Right hindlimb (tissue), 1 donor: ENCODE results near the gene CDC42SE2.
"Not testable (repeated sequence)": the region's sequence is repeated elsewhere in the genome, so short reads cannot be mapped to it uniquely, and the experiment has no call there.

Source experiments
- DNase-seq: peaks from one replicate; pipeline ENCODE4 v3.0.0-alpha.2; 2018

CDC42SE2 gene

GRCh38 chr5:131252824-131253171, 11.1 kb upstream of the CDC42SE2 start:
- DNase-seq: no peak

GRCh38 chr5:131254025-131254424, 9.8 kb upstream of the CDC42SE2 start:
- DNase-seq: not testable (repeated sequence)

DNA sequence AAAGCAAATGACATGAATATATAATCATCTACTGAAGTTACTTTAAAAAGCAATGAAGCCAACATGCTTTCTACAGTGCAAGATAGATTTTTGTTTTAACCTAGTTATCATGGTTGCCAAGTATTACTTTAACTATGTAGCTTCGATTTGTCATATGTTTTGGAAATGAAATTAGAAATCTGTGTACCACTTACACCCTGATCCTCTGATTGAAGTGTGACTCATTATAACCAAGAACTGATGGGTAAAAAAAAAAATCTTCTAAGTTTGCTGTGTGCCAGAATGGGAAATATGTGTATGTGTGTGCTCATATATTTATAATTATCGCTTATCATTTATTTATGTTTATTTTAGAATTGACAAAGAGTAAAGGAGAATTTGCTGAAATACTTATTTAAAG, 9.1 kb upstream of the CDC42SE2 start:
- no peak for DNase-seq

DNA sequence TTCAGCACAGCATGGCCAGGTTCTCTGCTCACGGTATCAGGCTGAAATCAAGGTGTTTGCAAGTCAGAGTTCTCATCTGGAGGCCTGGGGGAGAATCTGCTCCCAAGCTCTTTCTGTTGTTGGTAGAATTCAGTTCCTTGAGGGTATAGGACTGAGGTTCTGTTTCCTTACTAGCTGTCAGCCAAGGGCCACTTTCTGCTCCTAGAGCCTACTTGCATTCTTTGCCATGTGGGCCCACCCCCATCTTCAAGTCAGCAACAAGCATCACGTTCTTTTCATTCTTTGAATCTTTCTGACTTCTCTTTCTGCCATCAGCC, 7.4 kb upstream of the CDC42SE2 start:
- no peak for DNase-seq

GRCh38 chr5:131258733-131259132, 5.1 kb upstream of the CDC42SE2 start:
- no peak for DNase-seq

DNA sequence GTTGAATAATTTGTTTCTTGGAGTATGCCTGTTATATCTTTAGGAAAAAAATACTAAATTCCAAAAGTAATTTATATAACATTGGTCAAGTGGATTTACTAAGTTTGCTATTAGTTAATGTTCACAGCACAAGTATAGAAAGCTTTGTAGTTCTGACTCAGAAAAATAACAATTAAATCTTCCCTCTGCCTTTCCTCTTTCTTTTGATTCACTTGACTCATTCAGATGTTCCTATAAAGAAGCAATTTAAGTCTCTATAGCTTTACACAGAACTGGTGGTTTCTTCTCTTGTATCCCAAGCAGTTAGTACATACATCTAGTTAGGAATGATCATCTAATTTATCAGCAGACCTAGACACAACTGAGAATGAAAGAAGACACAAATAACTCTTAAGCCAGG, 4.5 kb upstream of the CDC42SE2 start:
- no peak for DNase-seq

DNA sequence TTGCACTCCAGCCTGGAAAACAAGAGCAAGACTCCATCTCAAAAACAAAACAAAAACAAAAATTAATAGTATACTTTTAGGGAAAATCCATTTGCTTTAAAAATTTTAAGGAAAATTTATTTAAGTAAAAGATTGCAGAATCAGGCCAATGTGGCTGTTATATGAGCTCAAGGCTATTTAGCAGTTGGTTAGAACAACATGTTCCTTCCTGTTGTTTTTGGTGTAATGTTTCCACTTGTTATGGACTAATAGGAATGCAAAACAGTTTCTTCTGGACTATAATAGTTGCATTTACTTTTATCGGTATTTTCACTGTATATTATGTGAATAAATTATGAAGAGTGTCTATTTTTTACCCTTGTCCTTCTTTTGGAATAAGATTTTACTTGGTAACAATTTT, 3.0 kb upstream of the CDC42SE2 start:
- DNase-seq: no peak

DNA sequence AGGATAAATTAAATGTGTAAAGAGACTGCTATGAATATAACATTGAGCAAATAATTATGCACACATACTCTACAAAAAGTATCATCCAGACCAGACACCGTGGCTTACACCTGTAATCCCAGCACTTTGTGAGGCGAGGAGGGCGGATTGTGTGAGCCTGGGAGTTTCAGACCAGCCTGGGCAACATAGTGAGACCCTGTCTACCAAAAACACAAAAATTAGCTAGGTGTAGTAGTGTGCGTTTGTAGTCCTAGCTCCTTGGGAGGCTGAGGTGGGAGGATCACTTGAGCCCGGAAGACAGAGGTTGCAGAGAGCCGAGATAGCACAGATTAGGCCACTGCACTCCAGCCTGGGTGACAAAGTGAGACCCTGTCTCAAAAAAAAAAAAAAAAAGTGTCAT, 2.4 kb upstream of the CDC42SE2 start:
- no peak for DNase-seq

DNA sequence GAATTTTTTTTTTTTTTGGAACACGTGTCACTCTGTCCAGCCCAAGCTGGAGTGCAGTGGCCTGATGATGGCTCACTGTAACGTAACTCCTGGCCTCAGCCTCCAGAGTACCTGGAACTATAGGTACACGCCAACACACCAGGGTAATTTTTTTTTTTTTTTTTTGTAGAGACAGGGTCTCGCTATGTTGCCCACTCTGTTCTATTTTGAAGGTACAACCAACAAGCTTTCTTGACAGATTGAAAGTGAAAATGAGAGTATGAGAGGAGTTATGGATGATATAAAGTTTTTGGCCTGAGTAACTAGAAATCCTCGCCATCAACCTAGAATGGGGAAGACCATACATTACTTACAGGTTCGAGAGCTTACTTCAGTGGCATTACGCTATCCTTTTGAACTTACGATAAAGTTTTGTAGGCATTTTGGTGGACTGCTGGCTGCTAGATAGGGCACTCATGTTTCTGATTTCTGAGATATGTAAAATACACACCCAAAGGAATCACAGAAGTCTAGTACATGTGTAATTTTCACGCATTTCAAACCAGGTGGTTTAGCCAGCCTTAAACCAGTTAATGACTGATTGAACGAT, 806 bp upstream of the CDC42SE2 start:
- no peak for DNase-seq

- no peak for DNase-seq
Measured at GRCh38 chr5:131264451-131265099, 722 bp downstream of the CDC42SE2 start.

DNA sequence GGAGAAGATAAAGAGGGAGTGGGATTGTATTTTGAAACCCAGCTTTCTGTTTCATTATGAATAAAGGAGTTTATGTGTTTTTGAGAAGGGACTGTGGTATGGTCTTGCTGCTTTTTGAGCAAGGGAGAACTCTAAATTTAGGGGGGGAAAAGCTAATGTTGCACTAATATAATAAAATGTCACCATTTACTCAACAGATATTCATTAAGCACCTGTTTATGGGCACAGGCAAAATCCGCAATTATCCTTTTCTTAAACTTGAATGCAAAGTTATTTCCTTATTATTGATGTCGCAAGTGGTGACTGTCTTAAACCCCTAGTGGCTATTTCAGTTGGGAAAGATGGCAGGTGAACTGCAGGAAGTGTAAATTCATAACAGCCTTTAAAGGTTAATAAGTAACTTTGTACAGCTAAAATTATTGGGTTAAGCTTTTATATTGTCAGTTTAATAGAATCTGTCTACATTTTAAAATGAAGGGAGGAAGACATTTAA, 1.5 kb downstream of the CDC42SE2 start:
- no peak for DNase-seq

- DNase-seq: no peak
Measured at GRCh38 chr5:131266370-131267060, 2.7 kb downstream of the CDC42SE2 start.

GRCh38 chr5:131268758-131269370, 5.0 kb downstream of the CDC42SE2 start:
- no peak for DNase-seq

DNA sequence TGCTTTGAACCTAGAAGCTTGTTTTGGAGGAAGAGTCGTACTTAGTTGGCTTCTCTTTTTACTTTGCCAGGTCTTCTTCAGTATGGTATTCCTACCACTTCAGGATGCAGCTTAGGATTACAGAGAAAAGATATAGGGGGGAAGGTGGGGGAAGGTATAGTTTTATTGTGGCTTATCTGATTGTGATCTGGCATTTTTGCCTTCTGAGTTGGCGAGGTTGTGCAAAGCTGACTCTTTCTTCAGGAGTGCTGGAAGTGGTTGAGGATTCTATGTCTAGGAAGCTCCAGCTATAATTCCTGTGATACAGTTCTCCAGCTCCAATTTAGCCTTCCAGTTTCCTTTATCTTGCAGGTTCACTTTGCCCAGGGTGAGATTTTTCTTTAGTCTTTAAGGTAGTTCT, 7.0 kb downstream of the CDC42SE2 start:
- no peak for DNase-seq

- not testable (repeated sequence) for DNase-seq
Measured at GRCh38 chr5:131271888-131272287, 8.0 kb downstream of the CDC42SE2 start.

GRCh38 chr5:131272307-131272706, 8.5 kb downstream of the CDC42SE2 start:
- DNase-seq: no peak

DNA sequence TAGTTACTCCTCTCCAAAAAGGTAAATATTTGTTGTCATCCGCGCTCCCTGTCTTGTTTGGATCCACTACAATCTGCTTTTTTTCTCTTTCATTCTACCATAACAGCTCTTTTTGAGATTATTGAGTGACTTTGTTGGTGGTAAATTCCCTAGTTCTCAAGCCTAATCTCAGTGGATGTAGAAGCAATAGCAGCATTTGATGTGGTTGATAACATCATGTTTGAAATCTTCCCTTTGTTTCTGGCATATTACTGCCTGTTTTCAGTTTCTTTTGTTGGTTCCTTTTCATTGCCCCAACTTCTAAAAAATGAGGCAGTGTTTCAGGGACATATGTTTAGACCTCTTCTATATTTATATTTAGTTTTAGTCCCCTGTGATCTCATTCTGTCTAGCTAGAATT, 8.9 kb downstream of the CDC42SE2 start:
- DNase-seq: no peak

DNA sequence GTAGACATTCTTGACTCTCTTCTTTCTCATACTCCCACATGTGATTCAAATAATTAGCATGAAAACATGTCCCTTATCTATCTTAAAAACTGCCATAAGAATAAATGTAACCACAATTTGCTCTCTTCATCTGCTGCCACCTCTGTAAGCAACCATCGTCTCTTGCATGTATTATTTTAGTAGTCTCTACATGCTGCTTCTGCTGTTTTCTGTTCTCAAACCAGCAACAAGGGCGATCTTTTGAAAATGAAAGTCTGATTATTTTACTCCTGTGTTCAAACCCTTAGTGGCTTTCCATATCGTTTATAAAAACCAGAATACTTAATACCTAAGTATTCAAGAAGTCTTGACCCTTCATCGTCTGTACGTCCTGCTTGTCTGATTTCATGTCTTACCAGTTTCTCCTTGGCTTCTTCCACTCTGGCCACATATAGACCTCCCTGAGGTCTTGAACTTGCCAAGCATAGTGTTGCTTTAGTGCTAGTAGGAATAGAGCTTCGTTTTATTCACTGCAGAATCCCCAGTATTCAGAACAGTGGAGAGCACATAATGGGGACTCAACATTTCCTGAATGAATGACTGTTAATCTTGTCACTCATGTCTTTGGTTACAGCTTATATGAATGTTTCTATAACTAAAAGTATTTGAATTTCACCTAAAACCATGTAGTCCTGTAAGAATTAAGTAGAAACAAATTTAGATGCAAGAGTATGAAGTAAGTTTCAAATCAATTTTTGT, 10.6 kb downstream of the CDC42SE2 start:
- DNase-seq: no peak

DNA sequence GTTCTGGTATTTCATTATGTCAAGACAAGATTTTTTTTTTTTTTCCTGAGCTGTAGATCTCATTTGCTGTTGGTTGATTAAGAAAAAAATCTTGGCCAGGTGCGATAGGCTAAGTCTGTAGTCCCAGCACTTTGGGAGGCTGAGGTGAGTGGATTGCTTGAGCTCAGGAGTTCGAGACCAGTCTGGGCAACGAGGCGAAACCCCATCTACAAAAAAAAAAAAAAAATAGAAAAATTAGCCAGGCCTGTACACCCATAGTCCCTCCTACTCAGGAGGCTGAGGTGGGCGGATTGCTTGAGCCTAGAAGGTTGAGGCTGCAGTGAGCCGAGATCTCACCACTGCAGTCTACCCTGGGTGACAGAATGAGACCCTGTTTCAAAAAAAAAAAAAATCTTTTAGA, 12.2 kb downstream of the CDC42SE2 start:
- no peak for DNase-seq

DNA sequence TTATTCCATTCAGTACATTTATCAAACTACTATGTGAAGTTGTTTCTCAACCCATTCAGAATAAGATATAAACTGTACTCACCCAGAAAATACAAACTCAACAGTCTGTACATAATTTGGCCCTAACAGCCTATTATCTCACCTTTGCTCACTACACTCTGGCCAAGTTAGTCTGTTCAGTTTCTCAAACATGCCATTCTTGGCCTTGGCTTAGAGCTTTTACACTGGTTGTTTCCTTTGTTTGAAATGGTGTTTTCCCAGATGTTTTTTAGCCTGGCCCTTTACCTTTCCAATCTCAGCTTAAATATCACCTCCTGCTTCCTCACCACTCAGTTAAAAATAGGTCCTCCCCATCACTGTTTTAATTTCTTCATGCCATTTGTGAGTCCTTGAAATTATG, 13.6 kb downstream of the CDC42SE2 start:
- DNase-seq: no peak

GRCh38 chr5:131277875-131278740, 14.3 kb downstream of the CDC42SE2 start:
- no peak for DNase-seq

DNA sequence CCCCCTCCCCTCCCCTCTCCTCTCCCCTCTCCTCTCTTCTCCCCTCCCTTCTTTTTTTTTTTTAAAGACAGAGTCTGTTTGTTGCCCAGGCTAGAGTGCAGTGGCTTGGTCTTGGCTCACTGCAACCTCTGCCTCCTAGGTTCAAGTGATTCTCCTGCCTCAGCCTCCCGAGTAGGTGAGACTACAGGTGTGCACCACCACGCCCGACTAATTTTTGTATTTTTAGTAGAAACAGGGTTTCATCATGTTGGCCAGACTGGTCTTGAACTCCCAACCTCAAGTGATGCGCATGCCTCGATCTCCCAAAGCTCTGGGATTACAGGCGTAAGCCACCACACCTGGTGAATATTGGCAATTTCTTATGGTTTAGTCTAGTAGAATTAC, 14.9 kb downstream of the CDC42SE2 start:
- not testable (repeated sequence) for DNase-seq
